Stimulated activated naive CD8-positive, alpha-beta T cell treated with anti-CD3 and anti-CD28 coated beads, Interleukin-15, amount 100 ng/mL, for 72 hours (primary cell): ENCODE results near the gene MGLL.
A peak's percentile ranks its signal among the peaks of the same experiment; 100 is the strongest.

Source experiments
- ATAC-seq: fragments of 150-1000 bp; cut with Tn5 transposase; 2 replicates; pipeline ENCODE4 v1.10.0; 2021; ENCODE audit warnings: mild to moderate bottlenecking, moderate library complexity
- DNase-seq, 2 donors: peaks; one replicate each; pipeline ENCODE4 v3.0.0; 2021 to 2022
- H3K27ac Mint-ChIP-seq, 2 donors: one replicate each; pipeline ENCODE4 v1.8.0; 2022; ENCODE audit warnings: mild to moderate bottlenecking in 2 of 2, mixed read lengths in 2 of 2, moderate library complexity in 2 of 2
- H3K27me3 Mint-ChIP-seq: one replicate; pipeline ENCODE4 v1.8.0; 2022; ENCODE audit warnings: mixed read lengths
- H3K4me1 Mint-ChIP-seq: one replicate; pipeline ENCODE4 v1.8.0; 2022; ENCODE audit warnings: mild to moderate bottlenecking, mixed read lengths
- H3K4me3 Mint-ChIP-seq, 2 donors: one replicate each; pipeline ENCODE4 v1.8.0; 2022; ENCODE audit warnings: mild to moderate bottlenecking in 2 of 2, mixed read lengths in 2 of 2, moderate library complexity in 1 of 2
- H3K9me3 Mint-ChIP-seq, 2 donors: one replicate each; pipeline ENCODE4 v1.8.0; 2022; ENCODE audit warnings: mixed read lengths in 2 of 2

The MGLL gene

DNA sequence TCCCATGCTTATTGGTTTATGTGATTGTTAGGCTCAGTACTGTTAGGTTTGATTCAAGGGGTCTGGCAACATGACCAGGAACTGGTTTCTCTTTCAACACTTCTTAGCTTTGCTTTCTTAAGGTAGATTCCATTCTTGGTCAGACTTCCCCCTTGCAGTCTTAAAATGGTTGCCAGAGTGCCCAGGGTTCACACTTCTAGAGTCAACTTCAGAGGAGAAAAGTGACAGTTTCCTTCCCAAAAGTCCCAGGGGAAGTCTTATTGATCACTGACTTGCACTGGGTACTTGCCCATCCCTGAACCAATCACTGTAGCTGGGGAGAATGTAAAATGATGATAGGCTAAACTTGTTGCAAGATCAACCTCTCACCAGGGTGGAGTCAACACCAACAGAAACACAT is 14.1 kb downstream of the MGLL start:
- peak in 1 of 2 donors; percentile 19 for DNase-seq
- Mint-ChIP-seq H3K4me3 (no peak overlapping the region), H3K9me3 (peaks cover 0 to 4% of the 10 kb centered on the region in 2 donors), H3K27ac (peak overlapping the region in 1 of 2 donors; percentile 70), H3K27me3 (peaks cover 12% of the 10 kb centered on the region), H3K4me1 (peaks cover 5% of the 10 kb centered on the region)
- peak; percentile 86 for ATAC-seq

DNA sequence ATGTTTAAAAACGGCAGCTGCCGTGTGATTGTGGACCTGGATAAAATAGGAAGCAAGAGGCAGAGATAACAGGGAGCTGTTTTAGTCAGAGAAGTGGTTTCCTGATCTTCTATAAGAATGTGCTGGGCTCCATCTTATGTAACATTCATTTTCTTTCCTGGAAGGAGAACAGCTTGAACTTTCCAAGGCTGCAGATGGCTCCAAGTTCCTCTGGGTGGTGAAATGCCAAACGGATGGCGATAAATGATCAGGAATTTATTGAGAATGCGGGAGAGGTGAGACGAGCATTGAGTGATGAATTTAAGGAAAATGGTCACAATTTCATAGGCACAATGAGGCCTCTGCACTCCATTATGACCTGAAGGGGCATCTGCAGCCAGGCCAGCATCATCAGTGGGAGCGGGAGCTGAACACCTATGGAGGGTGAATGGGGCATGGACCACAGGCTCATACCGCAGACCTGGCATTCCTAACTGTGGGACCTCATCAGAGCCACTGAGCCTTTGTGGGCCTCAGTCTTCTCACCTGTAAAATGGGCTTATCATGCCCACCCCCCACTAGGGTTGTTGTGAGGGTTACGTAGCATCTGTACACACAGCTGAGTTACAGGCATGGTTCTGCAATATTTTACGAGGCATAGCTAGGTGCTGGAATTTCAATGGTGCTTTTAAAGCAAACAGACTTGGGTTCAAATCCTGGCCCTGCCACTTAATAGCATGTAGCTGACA is 17.1 kb downstream of the MGLL start:
- no peak overlapping the region for H3K27ac Mint-ChIP-seq
- no peak for DNase-seq
- no peak for ATAC-seq
- H3K9me3 Mint-ChIP-seq, result peaks cover 0 to 4% of the 10 kb centered on the region in 2 donors
- H3K4me3 Mint-ChIP-seq, result no peak overlapping the region
- H3K4me1 Mint-ChIP-seq, result peaks cover 14% of the 10 kb centered on the region
- peaks cover 3% of the 10 kb centered on the region for H3K27me3 Mint-ChIP-seq

DNA sequence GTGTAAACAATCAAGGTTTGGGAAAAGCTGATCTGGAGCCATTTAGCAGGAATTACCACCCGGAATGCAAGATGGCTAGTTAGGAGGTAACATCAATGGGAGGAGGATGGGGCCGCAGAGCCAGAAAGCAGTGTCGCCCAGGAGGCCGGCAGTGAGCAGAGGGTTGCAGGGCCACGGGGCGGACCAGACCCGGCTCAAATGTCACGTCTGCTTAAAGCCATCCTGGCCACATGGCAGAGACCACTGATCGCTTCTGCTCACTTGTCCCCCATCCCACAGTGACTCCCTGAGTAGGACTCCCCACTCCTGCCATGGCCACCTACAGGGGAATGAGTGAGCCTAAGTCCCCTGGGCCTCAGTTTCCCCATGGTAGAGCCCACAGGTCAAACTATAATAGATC is 18.2 kb downstream of the MGLL start:
- H3K27ac Mint-ChIP-seq, result no peak overlapping the region
- DNase-seq, result no peak
- H3K4me1 Mint-ChIP-seq, result peaks cover 19% of the 10 kb centered on the region
- no peak overlapping the region for H3K4me3 Mint-ChIP-seq
- ATAC-seq, result no peak
- H3K9me3 Mint-ChIP-seq, result peaks cover 0 to 4% of the 10 kb centered on the region in 2 donors
- H3K27me3 Mint-ChIP-seq, result no peaks in the 10 kb centered on the region

DNA sequence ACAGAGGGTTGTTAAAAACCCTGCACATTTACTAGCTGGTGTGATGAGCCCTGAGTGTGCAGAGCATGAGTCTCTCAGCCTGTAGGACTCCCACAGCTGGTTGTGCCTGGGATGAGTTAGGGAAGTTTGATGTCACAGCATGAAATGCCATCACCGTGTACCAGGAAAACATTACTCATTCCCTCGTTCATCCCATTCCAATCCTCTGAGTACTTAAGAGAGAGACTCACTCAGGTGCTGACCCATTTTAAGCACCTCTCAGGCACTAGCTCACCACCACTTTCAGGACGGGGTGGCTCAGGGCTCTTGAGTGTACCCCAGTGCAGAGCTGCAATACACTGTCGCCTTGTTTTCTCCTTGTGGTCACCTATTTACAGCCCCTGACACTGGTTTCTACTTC is 18.7 kb downstream of the MGLL start:
- Mint-ChIP-seq H3K27ac (no peak overlapping the region), H3K9me3 (peaks cover 0 to 4% of the 10 kb centered on the region in 2 donors), H3K27me3 (no peaks in the 10 kb centered on the region), H3K4me3 (no peak overlapping the region), H3K4me1 (peaks cover 19% of the 10 kb centered on the region)
- ATAC-seq, result no peak
- DNase-seq, result no peak

DNA sequence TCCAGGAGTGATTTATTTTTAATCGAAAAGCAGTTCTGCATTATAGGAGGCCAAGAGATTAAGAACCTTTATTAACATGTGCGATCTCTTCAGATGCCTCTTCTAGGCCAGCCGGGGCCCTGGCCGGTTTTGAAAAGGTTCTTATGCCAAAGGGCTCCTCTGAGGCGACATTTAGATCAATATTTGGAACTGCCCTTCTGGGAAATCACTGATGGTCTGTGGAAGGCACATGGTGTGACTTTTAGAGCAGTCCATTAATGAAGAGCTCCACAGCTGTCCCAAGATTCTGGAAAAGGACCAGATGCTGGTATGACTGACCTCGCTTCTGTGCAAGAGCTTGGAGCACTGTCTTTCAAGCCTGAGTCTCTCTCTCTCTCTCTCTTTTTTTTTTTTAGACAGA is 19.7 kb downstream of the MGLL start:
- Mint-ChIP-seq H3K27me3 (no peaks in the 10 kb centered on the region), H3K4me3 (no peak overlapping the region), H3K4me1 (peaks cover 14% of the 10 kb centered on the region), H3K9me3 (no peaks in the 10 kb centered on the region), H3K27ac (peak overlapping the region in 1 of 2 donors; percentile 20)
- ATAC-seq (no peak), DNase-seq (no peak)

DNA sequence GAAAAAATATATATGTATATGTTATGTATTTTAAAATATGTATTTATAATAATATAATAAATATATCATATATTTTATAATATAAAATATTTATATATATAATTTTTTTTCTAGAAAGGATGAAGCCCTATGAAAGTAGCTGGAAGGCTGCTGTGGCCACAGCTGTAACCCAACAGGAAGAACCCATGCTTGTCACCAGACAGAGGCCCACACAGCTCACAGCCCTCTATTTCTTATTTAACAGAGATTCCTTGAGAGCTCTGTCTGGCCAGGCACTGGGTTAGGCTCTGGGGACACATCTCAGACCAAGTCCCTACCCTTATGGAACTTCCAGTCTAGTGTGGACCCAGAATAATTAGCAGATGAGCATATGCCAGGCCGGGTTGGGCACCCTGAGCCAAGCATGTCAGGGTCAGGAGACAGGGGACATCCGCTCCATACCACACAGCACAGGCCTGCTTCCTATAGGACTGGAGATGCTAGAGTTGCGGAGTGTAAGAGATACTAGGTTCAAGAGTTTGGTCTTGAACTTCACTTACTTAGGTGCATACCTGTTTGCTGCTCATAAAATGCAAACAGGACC is 20.5 kb downstream of the MGLL start:
- ATAC-seq, result no peak
- H3K4me1 Mint-ChIP-seq, result peaks cover 14% of the 10 kb centered on the region
- H3K9me3 Mint-ChIP-seq, result no peaks in the 10 kb centered on the region
- H3K4me3 Mint-ChIP-seq, result no peak overlapping the region
- DNase-seq, result no peak
- peak overlapping the region in 1 of 2 donors; percentile 16 for H3K27ac Mint-ChIP-seq
- no peaks in the 10 kb centered on the region for H3K27me3 Mint-ChIP-seq

DNA sequence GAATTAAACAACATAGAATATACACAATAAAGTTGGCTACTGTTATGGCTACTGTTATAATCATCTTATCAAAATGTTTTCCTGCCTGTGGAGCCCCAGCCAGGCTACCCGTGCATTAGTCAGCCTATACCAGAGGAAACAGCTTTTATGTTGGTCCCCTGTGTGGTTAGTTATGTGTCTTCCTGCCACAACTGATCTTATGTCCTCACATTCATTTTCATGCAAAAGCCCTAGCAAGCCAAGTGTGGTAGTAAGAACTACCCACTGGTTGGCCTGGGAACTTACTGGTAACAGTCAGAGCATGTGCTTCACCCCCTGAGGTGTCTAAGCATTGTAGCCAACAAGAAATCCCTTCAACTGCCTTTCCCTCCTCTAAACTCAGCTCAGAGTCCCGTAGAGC is 21.8 kb downstream of the MGLL start:
- Mint-ChIP-seq H3K4me3 (peak overlapping the region; percentile 5 to 51), H3K27ac (peak overlapping the region in 1 of 2 donors; percentile 85), H3K4me1 (peaks cover 14% of the 10 kb centered on the region)

DNA sequence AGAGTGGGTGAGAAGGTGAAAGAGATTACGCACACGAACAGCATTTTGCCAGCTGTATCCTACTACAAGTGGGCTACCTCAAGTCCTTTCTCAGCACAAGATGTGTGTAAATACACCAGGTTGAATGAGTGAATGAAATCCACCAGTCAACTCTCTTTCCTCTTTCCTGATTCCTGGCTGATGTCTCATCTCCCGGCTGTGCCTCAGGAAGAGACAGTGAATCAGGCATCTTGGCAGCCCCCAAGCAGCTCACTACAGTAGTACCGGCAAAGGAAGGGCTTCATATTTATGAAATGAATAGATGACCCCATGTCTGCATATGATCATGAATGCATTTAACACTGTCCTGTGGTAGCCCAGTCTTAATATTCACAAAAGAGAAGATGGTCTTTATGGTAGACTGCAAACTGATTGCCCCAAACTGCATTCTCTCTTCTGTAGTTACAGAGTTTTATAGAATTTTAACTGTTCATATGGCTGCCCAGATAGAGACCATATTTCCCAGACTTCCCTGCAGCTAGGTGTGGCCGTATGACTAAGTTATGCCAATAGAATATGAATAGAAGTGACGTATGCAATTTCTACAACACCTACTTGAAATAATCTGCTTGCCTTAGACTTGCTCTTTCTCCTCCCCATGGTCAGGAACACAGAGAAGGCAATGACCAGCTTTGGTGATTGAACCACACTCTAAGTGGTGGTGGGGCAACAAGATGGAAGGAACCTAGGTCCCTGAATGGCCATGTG is 22.7 kb downstream of the MGLL start:
- Mint-ChIP-seq H3K9me3 (peaks cover 3 to 4% of the 10 kb centered on the region in 2 donors), H3K27ac (peak overlapping the region in 1 of 2 donors; percentile 10), H3K4me3 (no peak overlapping the region), H3K27me3 (no peaks in the 10 kb centered on the region), H3K4me1 (peaks cover 14% of the 10 kb centered on the region)
- ATAC-seq (no peak), DNase-seq (no peak)

More for the DNA sequence above, 21.8 kb downstream of the MGLL start:
- ATAC-seq (peak; percentile 96), DNase-seq (peak; percentile 8 to 46)
- Mint-ChIP-seq H3K27me3 (no peaks in the 10 kb centered on the region), H3K9me3 (no peaks in the 10 kb centered on the region)

DNA sequence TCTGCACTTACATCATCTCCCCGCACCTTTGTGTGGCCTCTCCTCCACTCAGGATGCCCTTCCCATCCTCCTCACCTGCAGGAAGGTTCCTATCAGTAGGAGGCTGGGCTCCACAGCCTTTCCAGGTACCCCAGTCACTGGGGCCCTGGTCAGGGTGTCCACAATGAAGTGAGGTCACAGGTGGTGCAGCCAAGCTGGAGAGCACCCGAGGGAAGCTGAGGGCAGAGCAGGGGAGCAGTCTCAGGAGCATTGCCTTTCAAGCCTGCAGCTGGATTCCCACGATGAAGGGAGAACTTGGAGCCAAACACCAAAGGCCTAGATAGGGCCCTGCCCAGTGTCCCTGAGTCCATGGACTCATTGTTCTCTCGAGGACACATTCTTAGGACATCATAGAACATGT is 23.6 kb downstream of the MGLL start:
- Mint-ChIP-seq H3K27ac (peak overlapping the region in 1 of 2 donors; percentile 35), H3K4me1 (peaks cover 14% of the 10 kb centered on the region), H3K27me3 (no peaks in the 10 kb centered on the region), H3K9me3 (peaks cover 9% of the 10 kb centered on the region in 2 donors), H3K4me3 (no peak overlapping the region)
- DNase-seq (no peak), ATAC-seq (no peak)

DNA sequence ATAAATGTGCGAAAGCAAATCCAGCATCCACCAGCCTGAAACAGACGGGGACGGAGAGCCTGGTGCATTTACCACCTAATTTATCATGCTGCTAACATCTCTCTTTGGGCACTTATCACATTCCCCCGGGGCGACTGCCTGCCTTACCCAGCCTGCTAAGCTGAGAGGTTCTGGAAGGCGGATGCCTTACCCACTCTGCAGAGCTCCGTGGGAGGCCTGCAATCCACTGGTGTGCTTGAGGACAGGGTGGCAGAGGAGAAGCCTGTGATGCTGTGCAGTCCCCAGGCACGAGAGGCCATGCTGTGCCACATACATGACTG is 25.5 kb downstream of the MGLL start:
- Mint-ChIP-seq H3K9me3 (peaks cover 9% of the 10 kb centered on the region in 2 donors), H3K4me1 (peaks cover 15% of the 10 kb centered on the region), H3K27me3 (no peaks in the 10 kb centered on the region), H3K4me3 (no peak overlapping the region), H3K27ac (no peak overlapping the region)
- ATAC-seq (no peak), DNase-seq (no peak)

DNA sequence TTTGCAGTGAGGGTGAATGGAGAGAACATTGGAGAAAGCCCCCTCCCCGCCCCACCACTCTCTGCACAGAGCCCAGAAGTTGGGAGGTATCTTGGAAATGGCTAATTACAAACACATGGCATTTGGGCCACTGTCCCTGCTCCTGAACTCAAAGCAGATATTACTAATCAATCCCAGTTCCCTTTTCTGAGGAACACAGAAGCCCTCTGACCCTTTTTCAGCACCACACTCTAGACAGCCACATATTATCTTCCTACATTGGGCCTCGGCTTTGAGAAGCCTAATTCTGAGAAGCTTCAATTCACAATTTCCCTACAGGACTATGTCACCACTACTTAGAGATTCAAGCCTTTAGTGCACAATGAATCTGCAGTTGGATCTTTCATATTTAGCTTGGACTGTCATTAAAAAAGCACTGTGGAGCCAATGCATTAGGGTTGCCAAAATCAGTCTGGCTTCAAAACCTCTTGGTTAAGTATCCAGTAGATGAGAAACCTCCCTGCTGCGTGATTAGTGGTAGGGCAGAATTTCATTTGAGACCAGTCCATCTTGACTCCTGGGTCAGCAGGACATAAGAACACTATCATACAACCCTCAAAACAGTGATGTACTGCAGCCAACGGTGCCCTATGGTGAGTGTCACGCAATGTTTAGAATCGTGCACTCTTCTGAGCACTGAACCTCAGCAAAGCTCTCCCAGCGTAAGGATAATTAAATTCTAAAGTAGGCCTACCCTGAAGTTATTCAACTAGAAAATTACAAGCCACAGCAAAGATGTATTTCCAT is 26.1 kb downstream of the MGLL start:
- Mint-ChIP-seq H3K4me3 (no peak overlapping the region), H3K4me1 (peaks cover 20% of the 10 kb centered on the region), H3K27ac (no peak overlapping the region), H3K9me3 (peaks cover 9% of the 10 kb centered on the region in 2 donors), H3K27me3 (no peaks in the 10 kb centered on the region)
- ATAC-seq (no peak), DNase-seq (no peak)

DNA sequence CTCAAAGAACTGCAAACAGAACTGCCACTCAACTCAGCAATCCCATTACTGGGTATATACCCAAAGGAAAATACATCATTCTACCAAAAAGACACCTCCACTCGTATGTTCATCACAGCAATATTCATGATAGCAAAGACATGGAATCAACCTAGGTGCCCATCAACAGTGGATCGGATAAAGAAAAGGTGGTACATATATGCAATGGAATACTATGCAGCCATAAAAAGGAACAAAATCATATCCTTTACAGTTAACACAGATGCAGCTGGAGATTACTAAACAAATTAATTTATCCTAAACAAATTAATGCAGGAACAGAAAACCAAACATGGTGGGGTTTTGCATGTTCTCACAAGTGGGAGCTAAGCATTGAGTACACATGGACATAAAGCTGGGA is 27.3 kb downstream of the MGLL start:
- DNase-seq (no peak), ATAC-seq (no peak)
- H3K27ac Mint-ChIP-seq, result no peak overlapping the region
- peaks cover 9% of the 10 kb centered on the region in 2 donors for H3K9me3 Mint-ChIP-seq
- H3K27me3 Mint-ChIP-seq, result no peaks in the 10 kb centered on the region
- no peak overlapping the region for H3K4me3 Mint-ChIP-seq
- H3K4me1 Mint-ChIP-seq, result peaks cover 15% of the 10 kb centered on the region

DNA sequence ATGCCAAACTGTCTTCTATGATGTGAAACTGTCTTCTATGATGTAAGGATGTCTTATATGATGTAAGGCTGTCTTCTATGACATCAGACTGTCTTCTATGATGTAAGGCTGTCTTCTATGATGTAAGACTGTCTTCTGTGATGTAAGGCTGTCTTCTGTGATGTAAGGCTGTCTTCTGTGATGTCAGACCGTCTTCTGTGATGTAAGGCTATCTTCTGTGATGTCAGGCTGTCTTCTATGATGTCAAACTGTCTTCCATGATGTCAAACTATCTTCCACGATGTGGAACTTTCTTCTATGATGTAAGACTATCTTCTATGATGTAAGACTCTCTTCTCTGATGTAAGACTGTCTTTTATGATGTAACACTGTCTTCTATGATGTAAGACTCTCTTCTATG is 27.9 kb downstream of the MGLL start:
- DNase-seq, result no peak
- no peaks in the 10 kb centered on the region for H3K27me3 Mint-ChIP-seq
- H3K4me3 Mint-ChIP-seq, result no peak overlapping the region
- peaks cover 9% of the 10 kb centered on the region in 2 donors for H3K9me3 Mint-ChIP-seq
- H3K27ac Mint-ChIP-seq, result peak overlapping the region in 1 of 2 donors; percentile 22
- no peak for ATAC-seq
- H3K4me1 Mint-ChIP-seq, result peaks cover 11% of the 10 kb centered on the region

DNA sequence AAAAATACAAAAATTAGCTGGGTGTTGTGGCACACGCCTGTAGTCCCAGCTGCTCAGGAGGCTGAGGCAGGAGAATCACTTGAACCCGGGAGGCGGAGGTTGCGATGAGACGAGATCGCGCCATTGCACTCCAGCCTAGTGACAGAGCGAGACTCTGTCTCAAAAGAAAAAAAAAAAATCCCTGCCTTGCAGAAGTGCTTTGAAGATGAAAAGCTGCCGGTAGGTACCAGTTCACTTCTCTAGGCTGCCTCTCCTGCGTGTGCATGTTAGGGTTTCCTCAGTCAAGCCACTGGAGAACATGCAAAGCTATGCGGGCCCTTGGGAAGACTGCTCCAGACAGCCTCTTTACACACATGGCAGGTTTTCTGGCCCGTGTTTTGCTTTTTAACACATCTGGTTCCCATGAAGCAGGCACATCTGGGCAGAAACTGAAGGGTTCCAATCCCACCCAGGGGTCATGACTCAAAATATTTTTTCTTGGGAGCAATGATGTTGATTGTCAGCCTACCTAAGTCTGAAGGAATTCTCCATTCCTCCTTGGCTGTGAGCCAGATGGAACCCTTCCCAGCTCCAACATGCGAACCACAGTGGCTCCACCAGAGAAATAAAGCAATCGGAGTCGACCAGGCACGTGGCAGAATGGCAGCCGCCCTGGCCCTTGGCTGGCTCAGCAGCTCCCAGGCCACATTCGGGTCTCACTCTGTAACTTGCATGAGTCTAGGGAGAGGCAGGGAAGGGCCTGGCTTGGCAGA is 29.6 kb downstream of the MGLL start:
- H3K4me3 Mint-ChIP-seq, result no peak overlapping the region
- H3K27me3 Mint-ChIP-seq, result no peaks in the 10 kb centered on the region
- peaks cover 9% of the 10 kb centered on the region in 2 donors for H3K9me3 Mint-ChIP-seq
- DNase-seq, result no peak
- H3K4me1 Mint-ChIP-seq, result peaks cover 11% of the 10 kb centered on the region
- H3K27ac Mint-ChIP-seq, result no peak overlapping the region
- ATAC-seq, result no peak
